PC-3 (cell line): ENCODE measurements around the gene AKAP8. TPM values are rescaled to one million over a fixed set of nuclear protein-coding genes. Genes with fewer than 3 reads are reported as not detected.
A peak's percentile ranks its signal among the peaks of the same experiment; 100 is the strongest.

Experiments used
- ATAC-seq: fragments of 200-7000 bp; cut with Tn5 transposase; 2 replicates; pipeline ENCODE4 v1.9.1; 2020; ENCODE audit warnings: mild to moderate bottlenecking, moderate library complexity
- BruUV-seq: library from RNA; stranded (reverse); fragments of 400-500 nt; replicated peaks from 2 replicates; lab custom pipeline; 2021; lab: Mats Ljungman, UMichigan
- CTCF ChIA-PET: fragments of 300-600 bp; sonication (Branson Sonifier 250); formaldehyde crosslinking; loops from one replicate; lab custom pipeline; 2022; ENCODE audit warnings: antibody characterized with exemption; lab: Charles Lee
- POLR2A ChIA-PET: fragments of 300-600 bp; sonication (Branson Sonifier 250); formaldehyde crosslinking; loops from one replicate; lab custom pipeline; 2022; ENCODE audit warnings: antibody characterized with exemption; ENCODE audit not compliant: unreplicated experiment; lab: Charles Lee
- DNase-seq: peaks from one replicate; pipeline ENCODE4 v3.0.0-alpha.2; 2015
- H2AFZ ChIP-seq: fragments of 300-600 bp; sonication (generic); 2 replicates; pipeline ENCODE4 v1.6.0; 2016; ENCODE audit warnings: antibody characterized with exemption, low read length
- H3F3A ChIP-seq: fragments of 300-600 bp; sonication (generic); one replicate; pipeline ENCODE4 v1.6.0; 2017; ENCODE audit warnings: antibody characterized with exemption, low read length, control low read depth, mild to moderate bottlenecking; ENCODE audit not compliant: unreplicated experiment
- H3K27ac ChIP-seq: fragments of 300-600 bp; sonication (generic); 2 replicates; pipeline ENCODE4 v1.5.1; 2016; ENCODE audit warnings: mild to moderate bottlenecking, low read length
- H3K27me3 ChIP-seq: fragments of 300-600 bp; sonication (generic); 2 replicates; pipeline ENCODE4 v1.6.1; 2016; ENCODE audit warnings: low read length, mixed read lengths
- H3K36me3 ChIP-seq: fragments of 300-600 bp; sonication (generic); 2 replicates; pipeline ENCODE4 v1.6.1; 2016; ENCODE audit warnings: low read depth, mixed run types, low read length, mixed read lengths
- H3K4me1 ChIP-seq: fragments of 300-600 bp; sonication (generic); 2 replicates; pipeline ENCODE4 v1.5.1; 2016; ENCODE audit warnings: low read length; ENCODE audit not compliant: insufficient read depth
- H3K4me2 ChIP-seq: fragments of 300-600 bp; sonication (generic); 2 replicates; pipeline ENCODE4 v1.6.0; 2016; ENCODE audit warnings: low read length
- H3K4me3 ChIP-seq: fragments of 300-600 bp; sonication (generic); 2 replicates; pipeline ENCODE4 v1.5.1; 2016; ENCODE audit warnings: mild to moderate bottlenecking, low read length, mixed read lengths
- H3K79me2 ChIP-seq: fragments of 300-600 bp; sonication (generic); 2 replicates; pipeline ENCODE4 v1.6.1; 2017; ENCODE audit warnings: low read length, mixed read lengths
- H3K9ac ChIP-seq: fragments of 300-600 bp; sonication (generic); 2 replicates; pipeline ENCODE4 v1.6.0; 2016; ENCODE audit warnings: mild to moderate bottlenecking, low read length
- H3K9me2 ChIP-seq: fragments of 300-600 bp; sonication (generic); replicated peaks from 2 replicates; pipeline ENCODE4 v1.6.1; 2016; ENCODE audit warnings: mixed run types, low read length, mixed read lengths
- H3K9me3 ChIP-seq: fragments of 300-600 bp; sonication (generic); 2 replicates; pipeline ENCODE4 v1.6.1; 2016; ENCODE audit warnings: low read length, mixed read lengths
- H4K20me1 ChIP-seq: fragments of 300-600 bp; sonication (generic); 2 replicates; pipeline ENCODE4 v1.6.1; 2016; ENCODE audit warnings: low read length, mixed read lengths
- EZH2 ChIP-seq: fragments of 300-600 bp; sonication (generic); IDR thresholded peaks from one replicate; pipeline ENCODE4 v1.6.1; 2017; ENCODE audit warnings: antibody characterized with exemption, mild to moderate bottlenecking, low read length; ENCODE audit not compliant: unreplicated experiment
- EZH2phosphoT487 ChIP-seq: fragments of 300-600 bp; sonication (generic); IDR thresholded peaks from 2 replicates; pipeline ENCODE4 v1.6.1; 2018; ENCODE audit warnings: mild to moderate bottlenecking, antibody characterized with exemption, low read length, borderline replicate concordance
- intact Hi-C: fragments of 100-400 bp; cut with micrococcal nuclease; formaldehyde crosslinking; loops from 2 replicates; pipeline ENCODE4 v1.9.0; 2023
- total RNA-seq: library from RNA; depleted of rRNA; stranded (reverse); fragments of >200 nt; gene quantifications from 2 replicates; pipeline ENCODE4 v1.2.3, GENCODE V29; 2014
- TF ChIP-seq, protein P1 (sequence below): fragments of 300-600 bp; sonication (generic); conservative IDR thresholded peaks from 2 replicates; pipeline ENCODE4 v1.5.1; 2017; ENCODE audit warnings: antibody characterized with exemption, low read depth, mild to moderate bottlenecking, low read length

AKAP8 gene
- total RNA-seq, 1 experiment from 2014 or later: 36.3 TPM

- peaks cover 33% of the 10 kb centered on the region for H3K79me2 ChIP-seq
- peaks cover 20% of the 10 kb centered on the region for H3K4me1 ChIP-seq
- ChIA-PET CTCF (no interaction called here), POLR2A (no interaction called here)
- H3K4me2 ChIP-seq: no peak overlapping the region
- BruUV-seq: no TSS peak
- H3K9me2 ChIP-seq: no peaks in the 10 kb centered on the region
- ATAC-seq: no peak
- intact Hi-C loops: no loop called here
- H3K4me3 ChIP-seq: no peak overlapping the region
- no peak for DNase-seq
- peaks cover 17% of the 10 kb centered on the region for H4K20me1 ChIP-seq
- H3K27ac ChIP-seq: no peak overlapping the region
- H3K36me3 ChIP-seq: peaks cover 10% of the 10 kb centered on the region; the same call in 1 of the 2 replicates
- TF ChIP-seq EZH2 (no peak), EZH2phosphoT487 (no peak)
- TF ChIP-seq, protein P1, sequence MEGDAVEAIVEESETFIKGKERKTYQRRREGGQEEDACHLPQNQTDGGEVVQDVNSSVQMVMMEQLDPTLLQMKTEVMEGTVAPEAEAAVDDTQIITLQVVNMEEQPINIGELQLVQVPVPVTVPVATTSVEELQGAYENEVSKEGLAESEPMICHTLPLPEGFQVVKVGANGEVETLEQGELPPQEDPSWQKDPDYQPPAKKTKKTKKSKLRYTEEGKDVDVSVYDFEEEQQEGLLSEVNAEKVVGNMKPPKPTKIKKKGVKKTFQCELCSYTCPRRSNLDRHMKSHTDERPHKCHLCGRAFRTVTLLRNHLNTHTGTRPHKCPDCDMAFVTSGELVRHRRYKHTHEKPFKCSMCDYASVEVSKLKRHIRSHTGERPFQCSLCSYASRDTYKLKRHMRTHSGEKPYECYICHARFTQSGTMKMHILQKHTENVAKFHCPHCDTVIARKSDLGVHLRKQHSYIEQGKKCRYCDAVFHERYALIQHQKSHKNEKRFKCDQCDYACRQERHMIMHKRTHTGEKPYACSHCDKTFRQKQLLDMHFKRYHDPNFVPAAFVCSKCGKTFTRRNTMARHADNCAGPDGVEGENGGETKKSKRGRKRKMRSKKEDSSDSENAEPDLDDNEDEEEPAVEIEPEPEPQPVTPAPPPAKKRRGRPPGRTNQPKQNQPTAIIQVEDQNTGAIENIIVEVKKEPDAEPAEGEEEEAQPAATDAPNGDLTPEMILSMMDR: no peak
- H3F3A ChIP-seq: peaks cover 10% of the 10 kb centered on the region
- H3K9ac ChIP-seq: no peak overlapping the region
- H3K9me3 ChIP-seq: no peaks in the 10 kb centered on the region
- no peaks in the 10 kb centered on the region for H3K27me3 ChIP-seq
- H2AFZ ChIP-seq: no peak overlapping the region
Measured at GRCh38 chr19:15381429-15381828, 1.8 kb upstream of the AKAP8 start.

- H3F3A ChIP-seq: peaks cover 10% of the 10 kb centered on the region
- BruUV-seq: no TSS peak
- no peaks in the 10 kb centered on the region for H3K9me2 ChIP-seq
- no peaks in the 10 kb centered on the region for H3K27me3 ChIP-seq
- ChIA-PET CTCF (interaction anchor here (0.5 to 1.6 kb wide), 3 partner anchors 176 to 288 kb away, joined by 3 to 13 read pairs (median 4); no protein-coding TSS in a partner anchor), POLR2A (interaction anchor here (0.6 to 2.7 kb wide), 7 partner anchors 21 to 541 kb away, joined by 3 to 23 read pairs (median 4); partner anchors contain the start of gene AKAP8L)
- peak overlapping the region; percentile 86 for H3K4me2 ChIP-seq
- H3K9me3 ChIP-seq: no peaks in the 10 kb centered on the region
- ATAC-seq (peak; percentile 52), DNase-seq (peak; percentile 67)
- peak overlapping the region; percentile 88 for H3K4me3 ChIP-seq
- peaks cover 21% of the 10 kb centered on the region for H3K4me1 ChIP-seq
- intact Hi-C loops: loop anchor here (1.0 kb wide), 1 partner anchor 39 kb away; no protein-coding TSS in a partner anchor
- peaks cover 26% of the 10 kb centered on the region for H4K20me1 ChIP-seq
- peak overlapping the region; percentile 92 for H3K9ac ChIP-seq
- peaks cover 6% of the 10 kb centered on the region; the same call in 1 of the 2 replicates for H3K36me3 ChIP-seq
- peak overlapping the region; percentile 85 for H3K27ac ChIP-seq
- peak overlapping the region; percentile 83 for H2AFZ ChIP-seq
- TF ChIP-seq EZH2 (no peak), EZH2phosphoT487 (no peak)
- TF ChIP-seq, protein P1: no peak
- peaks cover 43% of the 10 kb centered on the region for H3K79me2 ChIP-seq
Measured at GRCh38 chr19:15379999-15380647, 536 bp upstream of the AKAP8 start.
